HCT116 (cell line): Measurements from ENCODE around the gene GLYATL3.

ENCODE experiments used
- ATF3 ChIP-seq: IDR thresholded peaks from 2 replicates; pipeline ENCODE4 v1.6.1; 2012
- CTCF ChIP-seq, 3 experiments: fragments of 200-600 bp in 1 of 3; sonication (generic) in 1 of 3; IDR thresholded peaks in 2 of 3; conservative IDR thresholded peaks in 1 of 3; 2 replicates each; pipeline ENCODE4 v1.5.1; 2012 to 2017; ENCODE audit warnings: low read depth in 2 of 3, low read length in 2 of 3, antibody characterized with exemption in 1 of 3, borderline replicate concordance in 1 of 3, control low read depth in 1 of 3, mild to moderate bottlenecking in 1 of 3, mixed read lengths in 1 of 3, mixed run types in 1 of 3, moderate library complexity in 1 of 3; ENCODE audit not compliant: insufficient read depth in 1 of 3
- EZH2phosphoT487 ChIP-seq: fragments of 200-600 bp; IDR thresholded peaks from 2 replicates; pipeline ENCODE4 v1.6.1; 2018; ENCODE audit warnings: antibody characterized with exemption, borderline replicate concordance
- RAD21 ChIP-seq: IDR thresholded peaks from 2 replicates; pipeline ENCODE4 v1.6.1; 2012; ENCODE audit warnings: low read depth, mild to moderate bottlenecking
- TCF7L2 ChIP-seq: IDR thresholded peaks from 2 replicates; pipeline ENCODE4 v1.7.0; 2011; ENCODE audit warnings: borderline replicate concordance, inconsistent platforms; ENCODE audit not compliant: insufficient read depth, insufficient read length; ENCODE audit errors: extremely low read depth
- YY1 ChIP-seq: IDR thresholded peaks from 2 replicates; pipeline ENCODE4 v1.6.1; 2011; ENCODE audit warnings: low read length, low read depth, moderate library complexity, mild to moderate bottlenecking; ENCODE audit not compliant: insufficient replicate concordance; ENCODE audit errors: extremely low read depth
- ZFX ChIP-seq: fragments of 450-650 bp; IDR thresholded peaks from 2 replicates; pipeline ENCODE4 v1.6.1; 2017
- ZNF274 ChIP-seq: fragments of 200-500 bp; sonication (Bioruptor generic); IDR thresholded peaks from 2 replicates; pipeline ENCODE4 v1.6.1; 2014; ENCODE audit warnings: mild to moderate bottlenecking, low read depth, low read length, inconsistent platforms

- TF ChIP-seq RAD21 (no peak), YY1 (no peak), ZNF274 (no peak), ZFX (no peak), TCF7L2 (no peak), CTCF (IDR thresholded peaks at IDR 0.05 in 2 of 3, conservative IDR thresholded peaks at IDR 0.05 in 1 of 3; ENCODE audit: borderline replicate concordance in 1 of 3, insufficient read depth in 1 of 3, low read depth in 2 of 3, low read length in 2 of 3) (no peak), EZH2phosphoT487 (no peak), ATF3 (no peak)
These were observed 51.5 kb downstream of the GLYATL3 start for GRCh38 chr6:49551078-49551865.
